Keratinocyte (primary cell): ENCODE results near the gene DNAJC22. TPM values are rescaled to one million over a fixed set of nuclear protein-coding genes. Genes with fewer than 3 reads are reported as not detected.

Source experiments
- DNase-seq: peaks from one replicate; pipeline ENCODE4 v3.0.0-alpha.2; 2011; ENCODE audit warnings: low read depth, missing footprints, low spot score
- FAIRE-seq: peaks from 2 replicates; lab custom pipeline; 2011; peaks lifted over from hg19 to GRCh38; lab: Jason Lieb, UNC
- H2AFZ ChIP-seq: 2 replicates; pipeline ENCODE4 v1.6.0; 2012; ENCODE audit warnings: low read length, control low read depth, inconsistent platforms; ENCODE audit not compliant: control insufficient read depth
- H3K27ac ChIP-seq: 2 replicates; pipeline ENCODE4 v1.5.1; 2011; ENCODE audit warnings: low read length; ENCODE audit not compliant: control insufficient read depth, insufficient read depth
- H3K27me3 ChIP-seq: 3 replicates; pipeline ENCODE4 v1.6.0; 2011; ENCODE audit warnings: low read length; ENCODE audit not compliant: control insufficient read depth, insufficient read depth; ENCODE audit errors: extremely low read depth
- H3K36me3 ChIP-seq, 2 experiments: 2 replicates in 1 of 2; 3 replicates in 1 of 2; pipeline ENCODE4 v1.5.1; 2011; ENCODE audit warnings: low read length in 2 of 2, mild to moderate bottlenecking in 1 of 2; ENCODE audit not compliant: control insufficient read depth in 2 of 2, insufficient read depth in 2 of 2; ENCODE audit errors: extremely low read depth in 1 of 2
- H3K4me1 ChIP-seq: 3 replicates; pipeline ENCODE4 v1.5.1; 2011; ENCODE audit warnings: low read length; ENCODE audit not compliant: control insufficient read depth, insufficient read depth; ENCODE audit errors: extremely low read depth
- H3K4me2 ChIP-seq: 3 replicates; pipeline ENCODE4 v1.6.0; 2011; ENCODE audit warnings: low read depth, low read length; ENCODE audit not compliant: control insufficient read depth, insufficient read depth; ENCODE audit errors: extremely low read depth
- H3K4me3 ChIP-seq, 3 experiments: fragments of 200-600 bp in 1 of 3; sonication (generic) in 1 of 3; 2 replicates in 2 of 3; 3 replicates in 1 of 3; pipeline ENCODE4 v1.5.1; 2011 to 2016; ENCODE audit warnings: low read length in 3 of 3, mild to moderate bottlenecking in 3 of 3, control low read depth in 2 of 3, inconsistent platforms in 1 of 3, low read depth in 1 of 3, mixed read lengths in 1 of 3, mixed run types in 1 of 3, moderate library complexity in 1 of 3; ENCODE audit not compliant: control insufficient read depth in 2 of 3, insufficient read depth in 2 of 3; ENCODE audit errors: extremely low read depth in 1 of 3
- H3K79me2 ChIP-seq: 2 replicates; pipeline ENCODE4 v1.6.0; 2012; ENCODE audit warnings: low read length; ENCODE audit not compliant: control insufficient read depth, insufficient read depth
- H3K9ac ChIP-seq: 3 replicates; pipeline ENCODE4 v1.6.0; 2011; ENCODE audit warnings: low read length; ENCODE audit not compliant: control insufficient read depth, insufficient read depth; ENCODE audit errors: extremely low read depth
- H3K9me1 ChIP-seq: 3 replicates; pipeline ENCODE4 v1.6.0; 2011; ENCODE audit warnings: low read length; ENCODE audit not compliant: control insufficient read depth, insufficient read depth; ENCODE audit errors: extremely low read depth
- H3K9me3 ChIP-seq: 2 replicates; pipeline ENCODE4 v1.5.1; 2012; ENCODE audit warnings: low read depth, low read length; ENCODE audit not compliant: control insufficient read depth
- H4K20me1 ChIP-seq: 3 replicates; pipeline ENCODE4 v1.6.0; 2011; ENCODE audit warnings: low read length; ENCODE audit not compliant: control insufficient read depth, insufficient read depth; ENCODE audit errors: extremely low read depth
- CTCF ChIP-seq, 3 experiments: IDR thresholded peaks in 1 of 3; conservative IDR thresholded peaks in 1 of 3; optimal IDR thresholded peaks in 1 of 3; 2 replicates in 2 of 3; 3 replicates in 1 of 3; pipeline versions ENCODE3 to v1.5.1; 2011; ENCODE audit warnings: low read length in 3 of 3, mild to moderate bottlenecking in 3 of 3, moderate library complexity in 2 of 3, control low read depth in 1 of 3, inconsistent platforms in 1 of 3; ENCODE audit not compliant: insufficient read depth in 2 of 3; ENCODE audit errors: extremely low read depth in 1 of 3
- EZH2 ChIP-seq: IDR thresholded peaks from one replicate; pipeline ENCODE4 v1.6.1; 2012; ENCODE audit warnings: inconsistent platforms, mild to moderate bottlenecking, low read length, moderate library complexity
- dilution Hi-C: fragments of 300-500 bp; cut with MboI; formaldehyde crosslinking; loops from one replicate; pipeline ENCODE4 v1.7.0; 2020; ENCODE audit warnings: low sequenced_read_pairs; ENCODE audit not compliant: extremely low pct_ligation_motif_present
- polyA plus RNA-seq, 5 experiments: library from polyadenylated mRNA; depleted of rRNA in 3 of 5; stranded (reverse) in 3 of 5; stranded (forward) in 1 of 5; unstranded in 1 of 5; fragments of >200 nt; gene quantifications; 1 replicate in 1 of 5; 2 replicates in 3 of 5; 3 replicates in 1 of 5; pipeline versions ENCODE4 v1.2.1 to v1.2.3, GENCODE V29; 2011 to 2012; ENCODE audit warnings: missing spikeins in 2 of 5, low read depth in 1 of 5, low replicate concordance in 1 of 5

Gene DNAJC22
- polyA plus RNA-seq, 1 donor (not counting 4 experiments of a cell fraction or from before 2014, with no cell fraction given): not detected

DNA sequence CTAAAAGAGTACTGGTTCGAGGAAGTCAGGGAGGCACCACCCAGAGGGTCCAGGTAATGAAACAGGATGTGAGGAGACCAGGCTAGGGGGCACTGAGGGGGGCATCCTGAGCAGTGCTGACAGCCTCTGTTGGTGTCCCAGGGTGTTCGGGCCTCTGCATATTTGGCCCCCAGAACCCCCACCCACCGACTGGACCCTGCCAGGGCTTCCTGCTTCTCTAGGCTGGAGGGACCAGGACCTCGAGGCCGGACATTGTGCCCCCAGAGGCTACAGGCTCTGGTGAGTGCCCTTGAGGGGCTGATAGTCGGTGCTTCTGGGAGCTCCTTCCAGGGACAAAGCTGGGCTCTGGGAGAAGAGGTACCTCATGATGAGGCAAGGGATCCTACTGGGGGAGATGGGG lies 21.1 kb upstream of the DNAJC22 start:
- H4K20me1 ChIP-seq: no peaks in the 10 kb centered on the region
- no peak for TF ChIP-seq CTCF (optimal IDR thresholded peaks at IDR 0.05 in 1 of 3, IDR thresholded peaks at IDR 0.05 in 1 of 3, conservative IDR thresholded peaks at IDR 0.05 in 1 of 3; ENCODE audit: extremely low read depth in 1 of 3, insufficient read depth in 2 of 3, low read length in 3 of 3)
- no peak for TF ChIP-seq EZH2
- H3K27ac ChIP-seq: no peak overlapping the region
- H3K9me3 ChIP-seq: no peaks in the 10 kb centered on the region
- H3K79me2 ChIP-seq: peaks cover 7% of the 10 kb centered on the region
- FAIRE-seq (no peak), DNase-seq (no peak)
- dilution Hi-C loops: no loop called here
- peaks cover 11% of the 10 kb centered on the region for H3K4me1 ChIP-seq
- no peak overlapping the region for H3K9ac ChIP-seq
- H2AFZ ChIP-seq: no peak overlapping the region
- no peak overlapping the region for H3K4me3 ChIP-seq
- no peak overlapping the region for H3K4me2 ChIP-seq
- peaks cover 2 to 19% of the 10 kb centered on the region in 2 experiments for H3K36me3 ChIP-seq
- no peaks in the 10 kb centered on the region for H3K9me1 ChIP-seq
- no peaks in the 10 kb centered on the region for H3K27me3 ChIP-seq

- Histone ChIP-seq H3K4me3 (no peak overlapping the region), H3K27ac (no peak overlapping the region), H3K9ac (no peak overlapping the region), H3K9me3 (no peaks in the 10 kb centered on the region), H3K36me3 (peaks cover 2 to 26% of the 10 kb centered on the region in 2 experiments), H3K9me1 (no peaks in the 10 kb centered on the region), H4K20me1 (no peaks in the 10 kb centered on the region), H3K4me2 (no peak overlapping the region), H3K27me3 (no peaks in the 10 kb centered on the region), H3K4me1 (peaks cover 8% of the 10 kb centered on the region), H2AFZ (no peak overlapping the region), H3K79me2 (peaks cover 7% of the 10 kb centered on the region)
- TF ChIP-seq CTCF (optimal IDR thresholded peaks at IDR 0.05 in 1 of 3, IDR thresholded peaks at IDR 0.05 in 1 of 3, conservative IDR thresholded peaks at IDR 0.05 in 1 of 3; ENCODE audit: extremely low read depth in 1 of 3, insufficient read depth in 2 of 3, low read length in 3 of 3): no peak
- no peak for TF ChIP-seq EZH2
- no peak for DNase-seq
- dilution Hi-C loops: no loop called here
- FAIRE-seq: no peak
Measured at GRCh38 chr12:49327368-49327767, 19.3 kb upstream of the DNAJC22 start.
